ENCODE measurements around the gene MRPL20. TPM values are rescaled to one million over a fixed set of nuclear protein-coding genes. Genes with fewer than 3 reads are reported as not detected.

The MRPL20 gene
- total and polyA plus RNA-seq, 4 donors = 60.1 to 181 (median 122) TPM

DNA sequence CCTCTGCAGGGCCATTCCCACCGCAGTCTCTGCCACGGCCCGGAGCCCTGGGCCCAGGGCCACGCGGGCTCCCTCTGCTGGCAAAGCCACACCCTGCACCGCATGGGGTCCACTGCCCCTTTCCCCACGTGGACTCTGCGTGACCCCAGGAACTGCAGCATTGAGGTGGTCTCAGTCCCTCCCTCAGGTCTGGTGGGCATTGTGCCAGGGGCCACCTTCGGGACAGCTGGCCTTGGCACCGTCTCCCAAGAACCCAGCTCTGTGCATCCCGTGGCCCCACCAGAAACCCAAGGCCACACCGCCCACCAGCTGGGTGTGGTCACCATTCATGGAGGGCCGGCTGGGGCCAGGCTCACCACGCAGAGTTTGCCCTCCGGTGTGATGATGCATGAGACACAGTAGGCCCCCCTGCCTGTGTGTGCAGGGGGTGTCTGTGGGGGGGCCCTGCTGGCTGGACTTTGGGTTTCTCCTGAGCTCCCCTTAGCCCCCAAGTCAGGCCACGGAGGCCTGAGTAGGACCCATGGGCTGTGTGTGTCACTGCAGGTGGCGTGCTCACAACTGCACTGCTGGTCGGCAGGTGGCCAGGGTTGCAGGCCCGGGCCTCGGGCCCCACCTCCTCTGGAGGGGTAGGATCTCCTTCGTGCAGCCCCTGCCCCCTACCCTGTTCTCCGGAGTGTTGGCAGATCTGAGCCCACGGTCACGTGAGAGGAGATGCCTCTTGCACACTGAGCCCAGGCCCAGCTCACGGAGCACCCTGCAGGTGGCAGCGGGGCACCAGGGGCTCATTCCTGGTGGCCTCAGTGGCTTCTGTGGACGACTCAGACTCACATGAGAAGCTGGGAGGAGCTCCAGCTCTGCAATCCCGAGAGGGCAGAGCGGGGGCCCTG lies 34.2 kb upstream of the MRPL20 start:
- Histone ChIP-seq H3K4me3 (no peak overlapping the region), H3K9ac (ENCODE audit: insufficient read depth in 1 of 2, low read length in 2 of 2) (no peak overlapping the region), H3K27ac (ENCODE audit: low read depth in 1 of 2, low read length in 1 of 2) (no peak overlapping the region), H3K36me3 (ENCODE audit: control insufficient read depth in 4 of 4, insufficient read depth in 4 of 4, low read length in 4 of 4) (peaks cover 0 to 5% (median 0%) of the 10 kb centered on the region in 4 donors), H3K4me1 (ENCODE audit: control insufficient read depth in 5 of 5, insufficient read depth in 5 of 5, low read length in 5 of 5) (peaks cover 0 to 23% (median 14%) of the 10 kb centered on the region in 5 donors), H3K27me3 (ENCODE audit: control insufficient read depth in 3 of 3, insufficient read depth in 3 of 3, low read length in 2 of 3) (no peaks in the 10 kb centered on the region), H3K9me3 (ENCODE audit: control insufficient read depth in 4 of 4, insufficient read depth in 3 of 4, low read length in 3 of 4) (no peaks in the 10 kb centered on the region)
- WGBS, 2 donors = 35 to 38% methylated on average over 29 of the region's 29 CpGs
- ATAC-seq (ENCODE audit: insufficient read depth, low FRiP score) (no peak), DNase-seq (peak in 2 of 3 donors; percentile 46 to 63)
- TF ChIP-seq, protein P1, sequence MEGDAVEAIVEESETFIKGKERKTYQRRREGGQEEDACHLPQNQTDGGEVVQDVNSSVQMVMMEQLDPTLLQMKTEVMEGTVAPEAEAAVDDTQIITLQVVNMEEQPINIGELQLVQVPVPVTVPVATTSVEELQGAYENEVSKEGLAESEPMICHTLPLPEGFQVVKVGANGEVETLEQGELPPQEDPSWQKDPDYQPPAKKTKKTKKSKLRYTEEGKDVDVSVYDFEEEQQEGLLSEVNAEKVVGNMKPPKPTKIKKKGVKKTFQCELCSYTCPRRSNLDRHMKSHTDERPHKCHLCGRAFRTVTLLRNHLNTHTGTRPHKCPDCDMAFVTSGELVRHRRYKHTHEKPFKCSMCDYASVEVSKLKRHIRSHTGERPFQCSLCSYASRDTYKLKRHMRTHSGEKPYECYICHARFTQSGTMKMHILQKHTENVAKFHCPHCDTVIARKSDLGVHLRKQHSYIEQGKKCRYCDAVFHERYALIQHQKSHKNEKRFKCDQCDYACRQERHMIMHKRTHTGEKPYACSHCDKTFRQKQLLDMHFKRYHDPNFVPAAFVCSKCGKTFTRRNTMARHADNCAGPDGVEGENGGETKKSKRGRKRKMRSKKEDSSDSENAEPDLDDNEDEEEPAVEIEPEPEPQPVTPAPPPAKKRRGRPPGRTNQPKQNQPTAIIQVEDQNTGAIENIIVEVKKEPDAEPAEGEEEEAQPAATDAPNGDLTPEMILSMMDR (IDR thresholded peaks at IDR 0.05; ENCODE audit: control extremely low read depth, extremely low read depth) = peak; percentile 41

DNA sequence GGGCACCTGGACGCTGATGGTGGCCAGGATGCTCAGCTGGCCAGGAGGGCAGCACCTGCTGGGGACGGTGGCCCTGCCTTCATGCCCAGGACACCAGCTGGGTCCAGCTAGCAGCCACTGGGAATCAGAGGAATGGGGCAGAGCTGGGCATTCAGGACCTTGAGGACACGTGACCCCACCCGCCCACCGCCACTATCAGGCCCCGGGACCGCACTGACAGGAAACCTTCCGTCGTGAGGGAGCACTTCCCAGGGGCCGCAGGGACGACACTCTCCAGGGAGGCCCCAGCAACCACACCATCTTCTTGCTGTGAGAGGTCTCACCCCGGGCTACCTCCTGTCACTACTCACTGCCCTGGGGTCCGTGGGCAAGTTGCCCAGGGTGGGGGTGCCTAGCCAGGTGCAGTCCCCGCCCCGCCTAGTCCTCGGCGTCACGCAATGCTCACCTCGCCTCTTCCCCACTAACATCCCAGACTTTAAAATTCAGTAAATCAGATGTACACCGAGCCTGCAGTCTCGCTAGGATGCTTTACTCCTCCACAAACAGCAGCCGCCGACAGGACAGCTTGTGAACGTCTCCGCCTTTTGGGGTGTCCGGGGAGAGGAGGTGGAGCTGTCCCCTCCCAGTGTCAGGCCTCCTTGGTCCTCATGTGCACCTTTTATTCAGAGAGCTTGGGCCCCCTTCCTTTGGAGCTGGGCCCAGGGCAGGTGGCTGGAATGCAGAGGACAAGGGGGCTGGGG lies 33.3 kb upstream of the MRPL20 start:
- DNase-seq = no peak
- TF ChIP-seq, protein P1 (IDR thresholded peaks at IDR 0.05; ENCODE audit: control extremely low read depth, extremely low read depth) = no peak
- no peaks in the 10 kb centered on the region for H3K9me3 ChIP-seq (ENCODE audit: control insufficient read depth in 4 of 4, insufficient read depth in 3 of 4, low read length in 3 of 4)
- 78 to 80% methylated on average over 26 of the region's 26 CpGs for WGBS, 2 donors
- H3K4me1 ChIP-seq (ENCODE audit: control insufficient read depth in 5 of 5, insufficient read depth in 5 of 5, low read length in 5 of 5) = peaks cover 0 to 25% (median 17%) of the 10 kb centered on the region in 5 donors
- H3K27me3 ChIP-seq (ENCODE audit: control insufficient read depth in 3 of 3, insufficient read depth in 3 of 3, low read length in 2 of 3) = no peaks in the 10 kb centered on the region
- ATAC-seq (ENCODE audit: insufficient read depth, low FRiP score) = no peak
- peaks cover 0 to 5% (median 0%) of the 10 kb centered on the region in 4 donors for H3K36me3 ChIP-seq (ENCODE audit: control insufficient read depth in 4 of 4, insufficient read depth in 4 of 4, low read length in 4 of 4)
- no peak overlapping the region for H3K9ac ChIP-seq (ENCODE audit: insufficient read depth in 1 of 2, low read length in 2 of 2)
- no peak overlapping the region for H3K27ac ChIP-seq (ENCODE audit: low read depth in 1 of 2, low read length in 1 of 2)
- H3K4me3 ChIP-seq = no peak overlapping the region

DNA sequence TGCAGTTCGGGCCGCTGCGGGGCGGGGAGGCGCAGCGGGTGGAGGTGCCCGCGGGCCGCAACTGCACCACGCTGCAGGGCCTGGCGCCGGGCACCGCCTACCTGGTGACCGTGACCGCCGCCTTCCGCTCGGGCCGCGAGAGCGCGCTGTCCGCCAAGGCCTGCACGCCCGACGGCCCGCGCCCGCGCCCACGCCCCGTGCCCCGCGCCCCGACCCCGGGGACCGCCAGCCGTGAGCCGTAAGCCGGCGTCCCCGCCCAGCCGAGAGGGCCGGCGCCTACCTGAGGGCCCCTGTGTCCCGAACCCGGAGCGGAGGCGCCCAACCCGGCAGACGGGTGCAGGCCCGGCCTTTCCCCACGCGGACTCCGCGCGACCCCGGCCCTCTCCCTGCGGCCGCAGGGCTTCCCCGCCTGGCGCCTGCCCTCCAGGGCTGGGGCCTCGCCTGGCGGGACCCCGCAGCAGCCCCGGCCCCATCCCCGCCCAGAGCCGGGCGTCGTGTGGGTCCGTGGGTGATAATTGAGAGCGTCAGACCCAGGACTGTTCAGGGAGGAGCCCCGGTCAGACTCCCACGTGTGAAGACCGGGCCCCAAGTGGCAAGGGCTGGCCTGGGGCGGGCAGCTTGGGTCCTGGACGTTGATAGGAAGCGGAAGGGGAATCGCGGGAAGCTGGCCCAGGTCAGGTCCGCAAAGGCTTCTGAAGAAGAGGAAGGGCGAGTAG lies 32.6 kb upstream of the MRPL20 start:
- no peak overlapping the region for H3K27ac ChIP-seq (ENCODE audit: low read depth in 1 of 2, low read length in 1 of 2)
- peaks cover 0 to 5% (median 0%) of the 10 kb centered on the region in 4 donors for H3K36me3 ChIP-seq (ENCODE audit: control insufficient read depth in 4 of 4, insufficient read depth in 4 of 4, low read length in 4 of 4)
- DNase-seq (no peak), ATAC-seq (ENCODE audit: insufficient read depth, low FRiP score) (no peak)
- no peak overlapping the region for H3K9ac ChIP-seq (ENCODE audit: insufficient read depth in 1 of 2, low read length in 2 of 2)
- H3K4me3 ChIP-seq = no peak overlapping the region
- peaks cover 0 to 32% (median 24%) of the 10 kb centered on the region in 5 donors for H3K4me1 ChIP-seq (ENCODE audit: control insufficient read depth in 5 of 5, insufficient read depth in 5 of 5, low read length in 5 of 5)
- TF ChIP-seq, protein P1 (IDR thresholded peaks at IDR 0.05; ENCODE audit: control extremely low read depth, extremely low read depth) = no peak
- H3K9me3 ChIP-seq (ENCODE audit: control insufficient read depth in 4 of 4, insufficient read depth in 3 of 4, low read length in 3 of 4) = no peaks in the 10 kb centered on the region
- H3K27me3 ChIP-seq (ENCODE audit: control insufficient read depth in 3 of 3, insufficient read depth in 3 of 3, low read length in 2 of 3) = no peaks in the 10 kb centered on the region
- 87 to 92% methylated on average over 80 to 82 of the region's 82 CpGs for WGBS, 2 donors

All from lung (tissue), 12 donors.